Adrenal gland (tissue), 12 donors: ENCODE results near the gene TANK. TPM values are rescaled to one million over a fixed set of nuclear protein-coding genes. Genes with fewer than 3 reads are reported as not detected.

Source experiments
- DNase-seq, 7 donors: peaks; one replicate each; pipeline ENCODE4 v3.0.0-alpha.2; 2019 to 2020
- H3K27ac ChIP-seq, 5 donors: fragments of 200-600 bp; sonication (generic) in 4 of 5; 1 replicate in 3 of 5; 2 replicates in 2 of 5; pipeline versions ENCODE4 v1.5.1 to v1.8.0; 2016 to 2020; ENCODE audit warnings: mild to moderate bottlenecking in 1 of 5
- H3K27me3 ChIP-seq: fragments of 200-600 bp; 2 replicates; pipeline ENCODE4 v1.8.0; 2021
- H3K36me3 ChIP-seq, 2 donors: fragments of 200-600 bp; replicated peaks in 1 of 2; 1 replicate in 1 of 2; 2 replicates in 1 of 2; pipeline versions ENCODE4 v1.5.1 to v1.8.0; 2018 to 2022
- H3K4me1 ChIP-seq, 2 donors: fragments of 200-600 bp; replicated peaks in 1 of 2; 1 replicate in 1 of 2; 2 replicates in 1 of 2; pipeline versions ENCODE4 v1.5.1 to v1.8.0; 2018 to 2021
- H3K4me3 ChIP-seq, 4 donors: fragments of 200-600 bp; sonication (generic) in 3 of 4; one replicate each; pipeline ENCODE4 v1.5.1; 2016 to 2018
- H3K9me3 ChIP-seq, 3 donors: fragments of 200-600 bp; sonication (generic) in 1 of 3; replicated peaks in 1 of 3; 1 replicate in 2 of 3; 2 replicates in 1 of 3; pipeline versions ENCODE4 v1.5.1 to v1.8.0; 2016 to 2021
- POLR2A ChIP-seq, 2 donors: fragments of 450-650 bp; IDR thresholded peaks; one replicate each; pipeline ENCODE4 v1.6.1; 2017; ENCODE audit warnings: antibody characterized with exemption in 2 of 2, mild to moderate bottlenecking in 2 of 2, moderate library complexity in 1 of 2
- WGBS, 4 donors: extraction: QIAGEN DNeasy Blood & Tissue Kit in 2 of 4; methylation state at CpG; one replicate each; pipeline versions ENCODE4 v1.1.5 to v1.1.7; 2013 to 2017; 5-methylcytosine and 5-hydroxymethylcytosine counted together
- intact Hi-C, 2 donors: fragments of 100-400 bp; cut with DNase I; formaldehyde crosslinking; loops; one replicate each; pipeline versions ENCODE4 v1.14.1 to v1.15.0; 2022 to 2023
- polyA plus RNA-seq, 3 donors: library from polyadenylated mRNA; stranded (reverse); fragments of 200-250 nt in 2 of 3; fragments of 350-450 nt in 1 of 3; fragmentation: Illumina TruSeq in 1 of 3; extraction: RNeasy Lipid Tissue Mini Kit (QIAGEN cat#74804) in 1 of 3; gene quantifications; one replicate each; pipeline ENCODE4 v1.2.3, GENCODE V29; 2013 to 2014
- total RNA-seq, 9 donors: library from RNA; depleted of rRNA in 4 of 9; stranded (reverse); fragments of >200 nt in 4 of 9; fragments of 120-200 nt in 1 of 9; fragmentation: NEBNext Ultra II Directional in 1 of 9; extraction: Animal tissue kit (Norgen Biotek cat#: 25700) in 1 of 9; gene quantifications; one replicate each; pipeline versions ENCODE4 v1.1.0 to v1.2.4, GENCODE V29; 2013 to 2023
- TF ChIP-seq, protein P1 (sequence below), 6 experiments: fragments of 450-650 bp in 4 of 6; fragments of 200-600 bp in 2 of 6; sonication (generic) in 1 of 6; IDR thresholded peaks; 1 replicate in 5 of 6; 2 replicates in 1 of 6; pipeline versions ENCODE4 v1.5.1 to v1.8.0; 2016 to 2021; ENCODE audit warnings: antibody characterized with exemption in 6 of 6, mild to moderate bottlenecking in 2 of 6, moderate library complexity in 1 of 6
- donor health status: healthy with polysubstance abuse.
- donor health status: Bipolar disorder and iron deficiency.
- donor health status: DM: yes; HTN: yes; CAD: no.
- donor health status: DM: no; HTN: no; CAD: no.
- donor health status: DM: no; HTN: no; CAD: no.
- donor health status: DM: yes; HTN: yes; CAD: no.

Gene TANK
- total and polyA plus RNA-seq, 12 donors = 23.7 to 90.9 (median 55.0) TPM

- H3K4me3 ChIP-seq = peak overlapping the region in 1 of 4 donors; percentile 39
- no peak for DNase-seq
- H3K27ac ChIP-seq = no peak overlapping the region
- H3K4me1 ChIP-seq = no peaks in the 10 kb centered on the region
- intact Hi-C loops = no loop called here
- H3K36me3 ChIP-seq = no peaks in the 10 kb centered on the region
- 64 to 75% (median 70%) methylated on average over 5 of the region's 5 CpGs for WGBS, 4 donors
- TF ChIP-seq, protein P1, sequence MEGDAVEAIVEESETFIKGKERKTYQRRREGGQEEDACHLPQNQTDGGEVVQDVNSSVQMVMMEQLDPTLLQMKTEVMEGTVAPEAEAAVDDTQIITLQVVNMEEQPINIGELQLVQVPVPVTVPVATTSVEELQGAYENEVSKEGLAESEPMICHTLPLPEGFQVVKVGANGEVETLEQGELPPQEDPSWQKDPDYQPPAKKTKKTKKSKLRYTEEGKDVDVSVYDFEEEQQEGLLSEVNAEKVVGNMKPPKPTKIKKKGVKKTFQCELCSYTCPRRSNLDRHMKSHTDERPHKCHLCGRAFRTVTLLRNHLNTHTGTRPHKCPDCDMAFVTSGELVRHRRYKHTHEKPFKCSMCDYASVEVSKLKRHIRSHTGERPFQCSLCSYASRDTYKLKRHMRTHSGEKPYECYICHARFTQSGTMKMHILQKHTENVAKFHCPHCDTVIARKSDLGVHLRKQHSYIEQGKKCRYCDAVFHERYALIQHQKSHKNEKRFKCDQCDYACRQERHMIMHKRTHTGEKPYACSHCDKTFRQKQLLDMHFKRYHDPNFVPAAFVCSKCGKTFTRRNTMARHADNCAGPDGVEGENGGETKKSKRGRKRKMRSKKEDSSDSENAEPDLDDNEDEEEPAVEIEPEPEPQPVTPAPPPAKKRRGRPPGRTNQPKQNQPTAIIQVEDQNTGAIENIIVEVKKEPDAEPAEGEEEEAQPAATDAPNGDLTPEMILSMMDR (IDR thresholded peaks at IDR 0.05) = no peak
- no peak for TF ChIP-seq POLR2A (IDR thresholded peaks at IDR 0.05)
- no peaks in the 10 kb centered on the region for H3K9me3 ChIP-seq
- H3K27me3 ChIP-seq = peaks cover 20% of the 10 kb centered on the region
These were observed 85.0 kb downstream of the TANK start for GRCh38 chr2:161245261-161245553.

DNA sequence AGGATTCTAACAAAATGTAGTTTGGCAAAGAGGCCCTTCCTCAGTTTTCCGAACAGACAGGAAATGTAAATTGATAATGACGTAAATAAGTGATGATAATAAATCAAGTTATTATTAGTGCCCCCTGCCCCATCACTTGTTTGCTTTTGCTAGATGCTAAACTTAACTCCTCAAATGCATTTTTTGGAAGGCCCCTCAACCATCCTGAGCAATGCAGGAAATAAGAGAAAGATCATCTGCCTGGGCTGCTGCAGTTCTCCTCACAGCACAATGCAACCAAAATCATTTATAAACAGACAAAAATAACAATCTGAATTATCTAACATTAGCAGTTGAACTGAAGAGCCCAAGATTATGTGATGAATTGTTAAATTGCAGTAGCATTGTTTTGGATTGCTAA lies 85.4 kb downstream of the TANK start:
- H3K4me1 ChIP-seq = no peaks in the 10 kb centered on the region
- no peaks in the 10 kb centered on the region for H3K9me3 ChIP-seq
- WGBS, 4 donors = 73 to 87% (median 79%) methylated on average over 2 of the region's 2 CpGs
- H3K4me3 ChIP-seq = no peak overlapping the region
- DNase-seq = no peak
- no peak overlapping the region for H3K27ac ChIP-seq
- H3K36me3 ChIP-seq = no peaks in the 10 kb centered on the region
- peaks cover 20% of the 10 kb centered on the region for H3K27me3 ChIP-seq
- intact Hi-C loops = no loop called here
- TF ChIP-seq, protein P1 (IDR thresholded peaks at IDR 0.05) = no peak
- TF ChIP-seq POLR2A (IDR thresholded peaks at IDR 0.05) = no peak

DNA sequence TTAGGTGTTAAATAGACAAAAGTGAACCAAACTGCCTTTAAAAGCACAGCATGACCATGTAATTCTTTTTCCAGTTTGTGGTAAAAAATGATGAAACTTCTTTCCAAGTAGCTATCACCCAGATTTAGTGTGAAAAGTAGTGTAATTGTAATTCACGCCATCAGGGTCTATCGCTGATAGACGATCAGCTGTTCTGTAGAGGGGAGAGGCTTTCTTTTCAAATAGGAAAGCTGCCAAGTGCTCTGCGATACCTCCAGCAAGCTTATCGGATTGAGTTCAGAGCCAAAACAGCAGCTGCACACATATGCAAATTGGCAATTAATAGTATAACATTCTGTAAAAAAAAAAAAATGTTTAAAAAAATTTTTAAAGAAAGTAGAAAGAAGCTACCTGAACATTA lies 86.1 kb downstream of the TANK start:
- Histone ChIP-seq H3K27ac (no peak overlapping the region), H3K4me3 (no peak overlapping the region), H3K4me1 (no peaks in the 10 kb centered on the region), H3K27me3 (peaks cover 20% of the 10 kb centered on the region), H3K9me3 (no peaks in the 10 kb centered on the region), H3K36me3 (no peaks in the 10 kb centered on the region)
- intact Hi-C loops = no loop called here
- no peak for DNase-seq
- TF ChIP-seq, protein P1 (IDR thresholded peaks at IDR 0.05) = no peak
- TF ChIP-seq POLR2A (IDR thresholded peaks at IDR 0.05) = no peak
- 68 to 95% (median 77%) methylated on average over 5 of the region's 5 CpGs for WGBS, 4 donors

- H3K36me3 ChIP-seq = no peaks in the 10 kb centered on the region
- intact Hi-C loops = no loop called here
- no peak for TF ChIP-seq POLR2A (IDR thresholded peaks at IDR 0.05)
- TF ChIP-seq, protein P1 (IDR thresholded peaks at IDR 0.05) = peak in 5 of 6 experiments; percentile 35 to 60 (median 43)
- H3K9me3 ChIP-seq = peaks cover 0 to under 1% (median 0%) of the 10 kb centered on the region in 3 donors
- peak in 1 of 7 donors; percentile 15 for DNase-seq
- peaks cover 20% of the 10 kb centered on the region for H3K27me3 ChIP-seq
- H3K4me3 ChIP-seq = no peak overlapping the region
- no peaks in the 10 kb centered on the region for H3K4me1 ChIP-seq
- no peak overlapping the region for H3K27ac ChIP-seq
- WGBS, 4 donors = 11 to 30% (median 18%) methylated on average over 2 of the region's 2 CpGs
These were observed 90.7 kb downstream of the TANK start for GRCh38 chr2:161250864-161251436.
